ENCODE measurements around the gene RAB3B. TPM values are rescaled to one million over a fixed set of nuclear protein-coding genes. Genes with fewer than 3 reads are reported as not detected.

RAB3B gene
- total and polyA plus RNA-seq, 9 of the 15 experiments (the other 6 are each of a cell fraction or from before 2014, with no cell fraction given): 0.07 to 0.47 (median 0.27) TPM

DNA sequence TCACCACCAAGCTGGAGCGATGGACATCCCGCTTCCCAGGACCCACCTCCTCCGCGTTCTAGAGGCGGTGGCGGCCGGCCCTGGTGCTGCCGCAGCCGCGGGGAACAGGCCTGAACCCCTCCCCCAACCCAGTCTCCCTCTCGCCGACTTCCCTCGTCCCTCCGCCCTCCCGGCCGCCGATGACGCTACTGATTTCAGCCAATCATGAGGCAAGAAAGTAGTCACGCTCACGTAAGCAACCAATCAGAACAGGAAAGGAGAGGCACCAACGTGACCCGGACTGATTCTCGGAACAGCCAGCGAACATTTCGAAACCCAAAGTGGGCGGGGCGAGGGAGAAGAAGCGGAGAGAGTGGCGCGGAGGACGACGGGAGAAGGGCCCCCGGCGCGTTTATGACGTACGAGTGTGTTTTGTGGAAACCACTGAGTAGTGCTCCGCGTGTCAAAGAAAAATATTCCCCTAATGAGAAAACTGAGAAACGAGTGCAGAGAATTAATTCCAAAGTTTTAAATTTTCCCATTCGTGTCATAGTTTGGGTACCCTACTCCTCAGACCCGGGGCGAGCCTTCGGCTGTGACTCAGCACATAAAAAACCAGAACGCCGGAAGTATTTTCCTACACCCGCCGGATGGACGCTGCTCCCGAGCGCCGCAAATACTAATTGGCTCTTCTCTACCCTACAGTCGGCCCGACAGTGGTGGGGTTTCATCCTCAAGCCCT lies 111.7 kb downstream of the RAB3B start, which contains the start of gene NRDC (continued):
- TF ChIP-seq ZFP1 (CRISPR knock-in tag; IDR thresholded peaks at IDR 0.05) (peak; percentile 20; the same call in 1 of the 2 replicates), ZNF668 (CRISPR knock-in tag; IDR thresholded peaks at IDR 0.05) (no peak), ZNF644 (tag; IDR thresholded peaks at IDR 0.05; ENCODE audit: low read depth) (peak; percentile 19; the same call in 1 of the 2 replicates), MTA3 (IDR thresholded peaks at IDR 0.05; ENCODE audit: borderline replicate concordance) (peak; percentile 87), TGIF2 (CRISPR knock-in tag; IDR thresholded peaks at IDR 0.05) (no peak), POLR2B (IDR thresholded peaks at IDR 0.05; ENCODE audit: low read depth, partially characterized antibody) (peak; percentile 94), TRIM24 (IDR thresholded peaks at IDR 0.05) (peak; percentile 63 to 85), RBM17 (IDR thresholded peaks at IDR 0.05; ENCODE audit: borderline replicate concordance, low read depth, low read length) (no peak), ZNF77 (CRISPR knock-in tag; IDR thresholded peaks at IDR 0.05) (no peak), NR2C2 (CRISPR knock-in tag; IDR thresholded peaks at IDR 0.05) (peak; percentile 65; the same call in 1 of the 2 replicates), NR2C2 (tag; IDR thresholded peaks at IDR 0.05) (peak; percentile 98), ATF7 (IDR thresholded peaks at IDR 0.05) (peak; percentile 92), MYBL2 (IDR thresholded peaks at IDR 0.05; ENCODE audit: low read depth) (peak; percentile 94), MYBL2 (CRISPR knock-in tag; IDR thresholded peaks at IDR 0.05; ENCODE audit: borderline replicate concordance) (no peak), NONO (IDR thresholded peaks at IDR 0.05; ENCODE audit: low read depth in 2 of 2, low read length in 1 of 2) (no peak), ZFPM2 (CRISPR knock-in tag; IDR thresholded peaks at IDR 0.05) (no peak), TAF9B (IDR thresholded peaks at IDR 0.05; ENCODE audit: partially characterized antibody) (peak; percentile 99), CBX5 (IDR thresholded peaks at IDR 0.05; ENCODE audit: borderline replicate concordance, low read depth) (no peak), FOXK2 (conservative IDR thresholded peaks at IDR 0.05 in 1 of 2, IDR thresholded peaks at IDR 0.05 in 1 of 2; ENCODE audit: low read depth in 2 of 2) (peak; percentile 70 to 89; a peak in 3 of 4 replicates), ZNF584 (CRISPR knock-in tag; IDR thresholded peaks at IDR 0.05; ENCODE audit: low read depth) (no peak)
- TF ChIP-seq, protein P1, sequence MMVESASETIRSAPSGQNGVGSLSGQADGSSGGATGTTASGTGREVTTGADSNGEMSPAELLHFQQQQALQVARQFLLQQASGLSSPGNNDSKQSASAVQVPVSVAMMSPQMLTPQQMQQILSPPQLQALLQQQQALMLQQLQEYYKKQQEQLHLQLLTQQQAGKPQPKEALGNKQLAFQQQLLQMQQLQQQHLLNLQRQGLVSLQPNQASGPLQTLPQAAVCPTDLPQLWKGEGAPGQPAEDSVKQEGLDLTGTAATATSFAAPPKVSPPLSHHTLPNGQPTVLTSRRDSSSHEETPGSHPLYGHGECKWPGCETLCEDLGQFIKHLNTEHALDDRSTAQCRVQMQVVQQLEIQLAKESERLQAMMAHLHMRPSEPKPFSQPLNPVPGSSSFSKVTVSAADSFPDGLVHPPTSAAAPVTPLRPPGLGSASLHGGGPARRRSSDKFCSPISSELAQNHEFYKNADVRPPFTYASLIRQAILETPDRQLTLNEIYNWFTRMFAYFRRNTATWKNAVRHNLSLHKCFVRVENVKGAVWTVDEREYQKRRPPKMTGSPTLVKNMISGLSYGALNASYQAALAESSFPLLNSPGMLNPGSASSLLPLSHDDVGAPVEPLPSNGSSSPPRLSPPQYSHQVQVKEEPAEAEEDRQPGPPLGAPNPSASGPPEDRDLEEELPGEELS (CRISPR knock-in tag; IDR thresholded peaks at IDR 0.05; ENCODE audit: borderline replicate concordance): no peak
- TF ChIP-seq, protein P2, sequence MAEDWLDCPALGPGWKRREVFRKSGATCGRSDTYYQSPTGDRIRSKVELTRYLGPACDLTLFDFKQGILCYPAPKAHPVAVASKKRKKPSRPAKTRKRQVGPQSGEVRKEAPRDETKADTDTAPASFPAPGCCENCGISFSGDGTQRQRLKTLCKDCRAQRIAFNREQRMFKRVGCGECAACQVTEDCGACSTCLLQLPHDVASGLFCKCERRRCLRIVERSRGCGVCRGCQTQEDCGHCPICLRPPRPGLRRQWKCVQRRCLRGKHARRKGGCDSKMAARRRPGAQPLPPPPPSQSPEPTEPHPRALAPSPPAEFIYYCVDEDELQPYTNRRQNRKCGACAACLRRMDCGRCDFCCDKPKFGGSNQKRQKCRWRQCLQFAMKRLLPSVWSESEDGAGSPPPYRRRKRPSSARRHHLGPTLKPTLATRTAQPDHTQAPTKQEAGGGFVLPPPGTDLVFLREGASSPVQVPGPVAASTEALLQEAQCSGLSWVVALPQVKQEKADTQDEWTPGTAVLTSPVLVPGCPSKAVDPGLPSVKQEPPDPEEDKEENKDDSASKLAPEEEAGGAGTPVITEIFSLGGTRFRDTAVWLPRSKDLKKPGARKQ (CRISPR knock-in tag; IDR thresholded peaks at IDR 0.05): no peak
- TF ChIP-seq, protein P3, sequence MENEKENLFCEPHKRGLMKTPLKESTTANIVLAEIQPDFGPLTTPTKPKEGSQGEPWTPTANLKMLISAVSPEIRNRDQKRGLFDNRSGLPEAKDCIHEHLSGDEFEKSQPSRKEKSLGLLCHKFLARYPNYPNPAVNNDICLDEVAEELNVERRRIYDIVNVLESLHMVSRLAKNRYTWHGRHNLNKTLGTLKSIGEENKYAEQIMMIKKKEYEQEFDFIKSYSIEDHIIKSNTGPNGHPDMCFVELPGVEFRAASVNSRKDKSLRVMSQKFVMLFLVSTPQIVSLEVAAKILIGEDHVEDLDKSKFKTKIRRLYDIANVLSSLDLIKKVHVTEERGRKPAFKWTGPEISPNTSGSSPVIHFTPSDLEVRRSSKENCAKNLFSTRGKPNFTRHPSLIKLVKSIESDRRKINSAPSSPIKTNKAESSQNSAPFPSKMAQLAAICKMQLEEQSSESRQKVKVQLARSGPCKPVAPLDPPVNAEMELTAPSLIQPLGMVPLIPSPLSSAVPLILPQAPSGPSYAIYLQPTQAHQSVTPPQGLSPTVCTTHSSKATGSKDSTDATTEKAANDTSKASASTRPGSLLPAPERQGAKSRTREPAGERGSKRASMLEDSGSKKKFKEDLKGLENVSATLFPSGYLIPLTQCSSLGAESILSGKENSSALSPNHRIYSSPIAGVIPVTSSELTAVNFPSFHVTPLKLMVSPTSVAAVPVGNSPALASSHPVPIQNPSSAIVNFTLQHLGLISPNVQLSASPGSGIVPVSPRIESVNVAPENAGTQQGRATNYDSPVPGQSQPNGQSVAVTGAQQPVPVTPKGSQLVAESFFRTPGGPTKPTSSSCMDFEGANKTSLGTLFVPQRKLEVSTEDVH (IDR thresholded peaks at IDR 0.05; ENCODE audit: low read depth, partially characterized antibody): peak; percentile 83
